ENCODE measurements around the gene PITPNM3. TPM values are rescaled to one million over a fixed set of nuclear protein-coding genes. Genes with fewer than 3 reads are reported as not detected.

PITPNM3 gene
- total and polyA plus RNA-seq, 2 of the 13 experiments (the other 11 are each of a cell fraction or from before 2014, with no cell fraction given): 0.13 to 0.29 TPM

GRCh38 chr17:6443692-6444570 is 112.4 kb downstream of the PITPNM3 start, which contains the start of gene PIMREG:
TSS of gene PIMREG (plus strand) at chr17:6444455. CDS start at chr17:6445111, 656 bp downstream.
- Histone ChIP-seq H3K27ac (ENCODE audit: extremely low read length, insufficient read depth, low read length) (peak within 1 kb of the TSS; percentile 64), H3K4me3 (replicated peaks in 1 of 3; ENCODE audit: insufficient read depth in 1 of 3, low read depth in 2 of 3, low read length in 3 of 3) (peak within 1 kb of the TSS; percentile 82 to 89 (median 88)), H3K9ac (ENCODE audit: insufficient read depth, low read depth, low read length) (peak within 1 kb of the TSS; percentile 56), H3K36me3 (replicated peaks in 1 of 2; ENCODE audit: control insufficient read depth in 1 of 2, insufficient read depth in 2 of 2, low read length in 2 of 2) (peaks cover 0 to 4% of the 10 kb centered on the region in 2 experiments; a peak in 2 of 5 replicates), H3K9me3 (ENCODE audit: low read length) (no peaks in the 10 kb centered on the region), H3K79me2 (ENCODE audit: insufficient read depth, low read length) (no peaks in the 10 kb centered on the region), H3K4me1 (ENCODE audit: insufficient read depth, low read length) (peaks cover 26% of the 10 kb centered on the region), H4K20me1 (ENCODE audit: insufficient read depth, low read length) (no peaks in the 10 kb centered on the region), H3K4me2 (ENCODE audit: low read depth, low read length) (peak within 1 kb of the TSS; percentile 96), H2AFZ (ENCODE audit: low read length) (peak within 1 kb of the TSS; percentile 91), H3K27me3 (ENCODE audit: control insufficient read depth in 1 of 2, insufficient read depth in 2 of 2, low read length in 2 of 2) (no peaks in the 10 kb centered on the region; a peak in 1 of 5 replicates)
- intact Hi-C loops (cut with micrococcal nuclease; ENCODE audit: unreplicated experiment) (no loop called here), in situ Hi-C loops (cut with HindIII; ENCODE audit: extremely low pct_ligation_motif_present, low pct_unique_long_range_greater_than_20kb) (no loop called here)
- FAIRE-seq (peak; percentile 47), DNase-seq (ENCODE audit: low spot score) (peak; percentile 87), ATAC-seq (peak; percentile 97)
- BruUV-seq (replicated peaks): no TSS peak
- CTCF ChIA-PET (ENCODE audit: low intra/inter-chr PET ratio, low total read pairs): no interaction called here
- POLR2A ChIA-PET: no interaction called here
- WGBS (ENCODE audit: low lambda C conversion rate): under 1% methylated on average over 24 of the region's 62 CpGs
- TF ChIP-seq FOXO1 (CRISPR knock-in tag; IDR thresholded peaks at IDR 0.05) (no peak), ZNF816 (CRISPR knock-in tag; IDR thresholded peaks at IDR 0.05; ENCODE audit: borderline replicate concordance) (no peak), NONO (IDR thresholded peaks at IDR 0.05) (no peak), NONO (CRISPR knock-in tag; conservative IDR thresholded peaks at IDR 0.05) (peak; percentile 78), ARID3A (IDR thresholded peaks at IDR 0.05; ENCODE audit: low read depth, low read length) (no peak), MED1 (CRISPR knock-in tag; IDR thresholded peaks at IDR 0.05) (peak; percentile 64; the same call in 1 of the 2 replicates), MEIS1 (CRISPR knock-in tag; IDR thresholded peaks at IDR 0.05; ENCODE audit: borderline replicate concordance) (no peak), SSRP1 (CRISPR knock-in tag; IDR thresholded peaks at IDR 0.05) (no peak), SIX4 (CRISPR knock-in tag; IDR thresholded peaks at IDR 0.05) (no peak), ZNF569 (CRISPR knock-in tag; IDR thresholded peaks at IDR 0.05; ENCODE audit: borderline replicate concordance) (no peak), NFIB (CRISPR knock-in tag; IDR thresholded peaks at IDR 0.05; ENCODE audit: borderline replicate concordance) (no peak), ZNF766 (CRISPR knock-in tag; IDR thresholded peaks at IDR 0.05; ENCODE audit: borderline replicate concordance) (no peak), ZKSCAN5 (CRISPR knock-in tag; IDR thresholded peaks at IDR 0.05) (no peak), SP140L (CRISPR knock-in tag; IDR thresholded peaks at IDR 0.05; ENCODE audit: borderline replicate concordance) (no peak), KLF11 (CRISPR knock-in tag; IDR thresholded peaks at IDR 0.05) (peak; percentile 92), ZNF280D (CRISPR knock-in tag; IDR thresholded peaks at IDR 0.05) (peak; percentile 30; the same call in 1 of the 2 replicates), BCL3 (CRISPR knock-in tag; IDR thresholded peaks at IDR 0.05) (no peak), ZNF547 (CRISPR knock-in tag; IDR thresholded peaks at IDR 0.05) (peak; percentile 90), ZNF44 (CRISPR knock-in tag; IDR thresholded peaks at IDR 0.05) (no peak)

All from HepG2 (cell line).